ENCODE measurements around the gene ZNF746.

The ZNF746 gene

DNA sequence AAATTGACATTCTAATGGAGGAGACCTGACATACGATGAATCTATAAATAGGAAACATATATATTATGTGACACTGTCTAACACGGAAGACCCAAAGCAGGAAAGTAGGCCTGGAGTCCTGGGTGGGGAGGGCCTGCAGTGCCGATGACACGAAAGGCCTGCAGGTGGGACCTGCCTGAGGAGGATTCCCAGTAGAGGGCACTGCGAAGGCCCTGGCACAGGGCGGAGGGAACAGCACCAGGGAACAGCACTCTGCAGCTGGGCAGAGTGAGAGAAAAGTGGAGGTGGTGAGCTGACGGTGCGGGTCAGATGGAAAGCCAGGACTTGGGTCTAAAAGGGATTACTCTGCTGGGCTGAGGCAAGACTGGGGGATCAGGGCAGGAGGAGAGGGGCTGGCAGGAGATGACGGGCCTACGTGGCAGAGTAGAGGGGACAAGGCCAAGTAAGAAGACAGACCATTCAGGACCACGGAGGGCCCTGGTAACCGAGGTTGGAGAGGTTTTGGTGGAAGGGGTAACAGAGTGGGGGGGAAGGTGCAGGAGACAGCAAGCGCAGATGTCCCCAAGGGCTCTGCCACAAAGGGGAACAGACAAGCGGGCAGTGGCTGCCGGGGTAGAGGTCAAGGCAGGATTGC, 8.1 kb downstream of the ZNF746 start:
- peak in 1 of 2 experiments; percentile 18 for DNase-seq

DNA sequence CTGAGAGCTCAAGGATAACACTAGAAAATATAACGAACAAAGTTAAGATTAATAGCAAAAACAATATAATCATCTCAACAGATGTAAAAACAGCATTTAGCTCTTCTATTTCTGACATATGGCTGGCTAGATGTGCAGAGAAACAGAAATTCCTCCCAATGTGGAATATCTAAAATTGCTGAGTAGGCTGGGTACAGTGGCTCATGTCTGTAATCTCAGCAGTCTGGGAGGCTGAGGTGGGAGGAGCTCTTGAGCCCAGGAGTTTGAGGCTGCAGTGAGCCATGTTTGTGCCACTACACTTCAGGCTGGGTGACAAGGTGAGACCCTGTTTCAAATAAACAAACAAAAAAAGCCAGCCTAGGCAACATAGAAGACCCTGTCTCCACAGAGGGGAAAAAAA, 18.0 kb downstream of the ZNF746 start:
- DNase-seq, result no peak

DNA sequence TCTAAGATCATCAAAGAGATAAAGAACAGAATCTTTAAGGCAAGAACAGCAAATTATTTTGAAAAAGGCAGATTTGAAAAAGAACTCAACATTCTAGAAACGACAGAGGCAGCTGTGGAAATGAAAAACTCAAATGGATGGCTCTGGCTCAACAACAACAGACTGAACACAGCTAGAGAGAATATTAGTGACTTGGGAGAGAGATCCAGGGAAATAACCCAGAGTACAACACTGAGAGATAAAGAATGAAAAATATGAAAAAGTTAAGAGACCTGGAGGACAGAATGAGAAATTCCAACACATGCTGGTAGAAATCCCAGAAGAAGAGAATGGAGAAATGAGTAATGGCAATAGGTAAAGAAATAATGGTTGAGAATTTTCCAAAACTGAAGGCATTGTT, 18.9 kb downstream of the ZNF746 start:
- no peak for DNase-seq

DNA sequence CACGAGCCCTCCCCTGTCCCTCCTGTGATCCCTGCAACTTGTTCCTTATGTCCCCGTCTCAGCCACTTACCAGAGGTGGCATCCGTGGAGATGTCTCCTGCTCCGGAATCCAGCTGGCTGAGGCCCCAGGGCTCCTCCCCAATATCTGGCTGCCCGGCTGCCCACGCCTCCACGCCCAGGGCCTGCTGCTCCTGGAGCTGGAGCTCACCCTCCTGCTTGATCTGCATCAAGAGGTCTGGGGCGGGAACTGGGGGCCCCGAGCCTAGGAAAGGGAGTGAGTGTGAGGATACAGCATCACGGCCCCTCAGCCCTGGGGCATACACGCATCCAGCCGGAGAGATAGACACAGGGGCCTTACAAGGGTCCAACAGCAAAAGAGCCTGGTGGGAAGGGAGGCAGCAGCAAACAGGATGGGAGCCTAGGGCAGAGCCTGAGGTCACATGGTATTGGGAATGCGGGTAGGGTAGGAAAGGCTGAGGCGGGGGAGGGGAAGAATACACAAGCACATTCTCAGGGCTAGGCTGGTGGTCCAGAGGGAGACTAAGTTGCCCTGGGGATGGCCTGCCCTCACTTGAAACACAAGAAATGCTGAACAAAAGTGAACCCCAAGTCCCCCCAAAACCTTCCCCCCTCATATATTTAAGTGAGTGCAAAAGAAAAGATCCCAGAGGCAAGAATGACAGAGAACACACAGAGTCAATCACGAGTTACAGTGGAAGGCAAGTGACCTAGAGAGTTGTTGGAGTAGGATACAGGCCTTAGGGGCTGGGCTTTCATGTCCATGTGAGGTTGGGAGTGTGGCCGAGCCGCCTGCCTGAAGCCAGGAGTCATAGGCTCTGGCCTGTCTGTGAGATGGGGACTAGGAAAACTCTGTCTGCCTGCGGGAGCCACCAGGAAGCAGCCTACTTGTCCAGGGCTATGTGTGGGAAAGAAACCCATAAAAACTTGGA, 19.8 kb downstream of the ZNF746 start:
- no peak for DNase-seq

DNA sequence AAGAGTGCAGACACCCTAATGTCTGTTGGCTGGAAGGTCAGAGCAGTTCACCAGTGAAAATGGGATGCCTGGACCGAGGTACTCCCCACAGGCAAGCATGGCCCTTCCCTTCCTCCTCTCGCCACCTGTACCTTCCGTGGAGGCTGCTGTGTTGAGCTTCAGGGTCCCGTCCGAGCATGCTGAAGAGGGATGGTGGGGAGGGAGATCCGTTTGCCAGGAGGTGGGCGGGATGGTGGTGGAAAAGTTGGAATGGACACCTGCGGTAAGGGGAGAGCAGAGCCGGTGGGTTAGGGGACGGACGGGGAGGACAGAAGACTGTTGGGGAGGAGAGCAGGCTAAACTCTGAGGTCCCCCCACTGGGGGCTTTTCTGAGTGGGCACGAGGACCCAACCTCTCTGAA, 20.8 kb downstream of the ZNF746 start:
- no peak for DNase-seq

DNA sequence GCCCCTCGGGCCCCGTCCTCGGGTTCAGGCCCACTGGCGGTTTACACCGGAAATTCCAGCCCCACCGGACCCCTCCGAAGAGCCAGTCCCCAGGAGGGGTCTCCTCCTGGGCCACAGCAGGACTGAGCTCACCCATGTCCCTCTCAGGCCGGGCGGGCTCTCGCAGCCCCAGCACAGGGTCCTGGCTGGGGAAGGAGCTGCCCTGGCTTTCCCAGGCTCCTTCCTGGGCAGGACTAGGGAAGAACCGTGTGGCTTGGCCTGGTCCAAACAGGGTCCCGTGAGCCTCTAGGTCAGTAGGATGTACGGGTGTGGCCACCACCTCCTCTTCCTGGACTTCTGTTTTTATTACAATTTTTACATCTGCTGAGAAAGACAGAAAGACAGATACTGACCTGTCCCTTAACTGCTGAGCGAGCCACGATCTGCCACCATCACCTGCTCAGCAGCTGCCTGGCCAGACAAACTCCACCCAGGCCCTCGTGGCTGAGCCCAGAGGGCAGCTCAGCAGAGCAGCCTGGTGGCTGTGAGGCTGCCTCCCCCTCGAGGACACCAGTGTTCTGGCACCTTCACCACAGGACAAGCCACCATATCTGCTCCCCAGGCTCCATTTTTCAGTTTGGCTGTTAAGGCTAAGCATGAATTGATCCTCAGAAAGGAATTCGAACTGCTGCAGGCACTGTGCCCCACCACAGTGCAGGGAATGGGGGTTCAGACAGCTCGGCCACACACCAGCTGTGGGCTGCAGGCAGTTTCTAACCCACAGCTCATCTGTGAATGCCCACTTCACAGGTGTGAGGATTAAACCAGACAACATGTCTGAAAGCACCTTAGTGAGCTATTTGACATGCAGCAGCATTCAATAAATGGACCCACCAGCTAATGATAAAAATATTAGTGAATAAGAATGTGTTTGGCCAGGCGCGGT, 22.2 kb downstream of the ZNF746 start:
- DNase-seq, result no peak

DNA sequence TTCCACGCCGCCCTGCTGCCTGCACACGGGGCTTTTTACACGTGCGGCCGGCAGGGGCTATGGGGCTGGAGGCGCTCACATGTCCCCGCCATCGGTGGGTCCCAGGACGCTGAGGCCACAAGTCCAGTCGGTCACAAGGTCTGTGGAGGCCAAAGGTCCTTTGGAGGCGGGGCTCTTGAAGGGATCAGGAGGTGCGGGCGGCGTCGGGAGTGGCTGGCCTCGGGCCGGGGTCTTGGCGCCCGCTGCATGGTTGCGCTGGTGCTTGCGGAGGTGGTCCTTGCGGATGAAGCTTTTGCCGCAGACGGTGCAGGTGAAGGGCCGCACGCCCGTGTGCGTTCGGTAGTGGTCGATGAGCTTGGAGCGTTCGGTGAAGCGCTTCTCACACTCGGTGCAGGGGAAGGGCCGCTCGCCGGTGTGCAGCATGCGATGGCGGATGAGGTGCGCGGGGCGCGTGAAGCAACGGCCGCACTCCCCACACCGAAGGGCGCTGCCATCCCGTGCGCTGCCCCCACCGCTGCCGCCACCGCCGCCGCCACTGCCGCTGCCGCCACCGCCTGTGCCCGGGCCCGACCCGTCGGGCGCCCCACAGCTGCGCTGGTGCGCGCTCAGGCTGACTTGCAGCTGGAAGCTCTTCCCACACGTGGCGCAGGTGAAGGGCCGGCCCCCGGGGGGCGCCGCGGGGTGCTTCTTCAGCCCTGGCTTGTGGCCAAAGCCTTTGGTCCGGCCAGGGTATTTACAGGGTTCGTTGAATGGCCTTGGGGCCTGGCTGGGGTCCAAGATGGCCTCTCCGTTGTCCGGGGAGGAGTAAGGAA, 23.1 kb downstream of the ZNF746 start:
- no peak for DNase-seq

DNA sequence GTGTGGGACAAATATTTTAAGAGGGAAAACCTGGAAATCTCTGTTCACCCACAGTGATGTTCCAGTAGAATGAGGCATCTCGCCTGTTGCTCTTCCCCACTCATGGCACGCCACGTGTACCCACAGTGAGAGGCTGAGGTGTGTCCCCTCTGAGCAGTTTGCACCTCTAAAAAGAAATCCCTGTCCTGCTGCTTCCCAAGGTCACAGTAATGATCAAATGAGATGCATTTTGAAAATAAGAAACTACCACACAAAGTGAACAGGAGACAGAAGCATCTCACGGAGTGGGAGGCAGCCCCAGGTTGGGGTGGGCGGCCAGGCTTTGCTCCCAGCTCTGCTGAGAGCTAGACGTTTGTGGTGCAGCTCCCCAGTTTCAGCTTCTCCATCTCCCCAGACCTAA, 24.4 kb downstream of the ZNF746 start:
- DNase-seq, result no peak

DNA sequence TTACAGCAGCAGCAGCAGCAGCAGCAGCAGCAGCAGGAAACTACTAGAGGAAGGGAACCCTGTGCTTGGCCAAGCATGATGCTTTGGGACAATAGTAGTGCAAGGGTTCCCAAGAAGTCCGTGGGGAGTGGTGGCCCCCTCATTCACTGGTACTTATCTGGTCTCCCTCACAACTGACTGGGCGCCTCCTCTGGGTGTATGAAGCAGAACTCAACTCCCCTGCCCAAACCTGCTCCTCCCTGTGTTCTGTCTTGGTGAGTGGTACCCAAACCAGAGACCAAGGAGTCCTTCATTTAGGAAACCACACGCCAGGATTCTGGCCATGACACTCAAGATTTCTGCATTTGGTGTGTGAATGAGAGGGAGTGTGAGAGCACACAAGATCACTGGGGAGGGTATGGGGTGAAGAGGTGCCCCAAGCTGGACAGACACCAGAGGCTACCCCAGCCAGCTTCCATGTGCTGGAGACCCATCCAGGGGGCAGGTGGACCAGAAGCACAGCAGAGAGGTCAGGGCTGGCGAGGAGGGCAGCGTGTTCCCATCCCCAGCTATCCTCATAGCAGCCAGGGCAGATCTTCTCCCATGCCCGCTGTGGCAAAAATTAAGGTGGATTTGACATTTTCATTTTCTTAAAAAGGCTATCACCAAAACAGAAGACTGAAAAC, 26.2 kb downstream of the ZNF746 start:
- DNase-seq, result no peak

DNA sequence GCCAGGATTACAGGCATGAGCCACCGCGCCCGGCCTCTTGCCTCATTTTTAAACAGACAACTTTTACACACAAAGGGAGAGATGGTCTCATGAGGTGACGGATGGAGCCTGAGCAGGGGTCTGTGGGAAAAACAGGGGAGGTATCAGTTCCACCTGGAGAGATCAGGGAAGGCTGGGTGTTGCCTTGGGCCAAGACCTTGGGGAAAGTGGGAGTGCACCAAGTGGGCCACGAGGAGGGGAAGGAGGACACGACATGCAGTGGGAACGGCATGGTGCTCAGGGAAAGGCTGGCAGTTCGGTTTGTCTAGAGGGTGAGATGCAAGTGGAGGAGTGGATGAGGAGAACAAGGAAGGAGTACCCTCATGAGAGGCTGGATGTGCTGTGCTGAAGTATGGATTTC, 27.8 kb downstream of the ZNF746 start:
- no peak for DNase-seq

DNA sequence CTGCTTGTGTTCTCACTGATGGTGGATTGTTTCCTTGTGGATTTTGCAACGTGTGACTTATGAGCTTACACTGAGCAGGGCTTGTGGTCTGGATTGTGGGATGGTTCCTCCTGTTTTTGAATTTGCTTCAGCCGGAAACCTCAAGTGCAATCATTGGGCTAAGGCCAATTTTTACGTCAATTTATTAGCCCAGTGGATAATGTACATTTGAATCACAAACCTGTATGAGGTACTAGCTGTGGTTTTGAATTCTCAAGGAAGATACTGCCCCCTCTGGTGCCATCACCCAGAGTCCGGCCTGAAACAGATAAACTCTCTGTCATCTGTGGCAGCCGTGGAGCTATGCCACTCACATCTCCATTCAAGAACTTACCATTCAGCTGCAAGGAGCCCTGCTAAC, 29.4 kb downstream of the ZNF746 start:
- DNase-seq, result no peak

DNA sequence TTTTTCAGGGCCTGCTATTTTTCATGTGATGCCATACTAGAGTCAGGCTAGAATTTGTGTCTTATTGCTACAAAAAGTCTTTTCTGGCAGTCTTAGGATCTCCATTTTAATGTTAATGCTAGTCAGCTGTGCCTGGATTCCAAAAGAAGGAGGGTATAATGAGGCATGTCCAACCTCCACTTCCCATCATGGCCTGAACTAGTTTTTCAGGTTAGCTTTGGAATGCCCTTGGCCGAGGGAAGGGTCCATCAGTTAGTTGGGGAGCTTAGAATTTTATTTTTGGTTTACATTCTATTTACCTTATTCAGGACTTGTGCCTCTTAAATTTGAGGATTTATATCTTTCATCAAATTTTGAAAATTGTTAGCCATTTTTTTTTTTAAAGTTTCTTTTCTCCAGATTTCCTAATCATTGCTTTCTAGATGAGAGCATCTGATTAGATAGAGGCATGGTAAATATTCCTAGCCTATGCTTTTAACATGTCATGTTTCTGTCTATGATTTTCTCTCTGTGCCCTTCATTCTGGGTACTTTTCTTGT, 30.2 kb downstream of the ZNF746 start:
- DNase-seq, result no peak

DNA sequence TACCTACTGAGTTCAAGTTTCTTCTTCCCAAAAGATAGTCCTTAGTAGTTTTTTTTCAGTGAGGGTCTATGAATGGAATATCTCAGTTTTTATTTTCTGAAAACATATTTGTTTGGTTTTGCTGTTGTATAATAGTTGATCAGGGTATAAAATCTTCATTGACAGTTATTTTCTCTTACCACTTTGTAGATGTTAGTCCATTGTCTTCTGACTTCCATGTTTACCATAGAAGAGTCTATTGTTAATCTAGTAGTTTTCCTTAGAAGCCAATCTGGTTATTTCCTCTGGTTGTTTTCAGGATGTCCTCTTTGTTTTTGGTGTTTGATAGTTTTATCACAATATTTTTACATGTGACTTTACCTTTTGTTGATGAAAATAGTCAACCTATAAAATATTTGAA, 31.2 kb downstream of the ZNF746 start:
- DNase-seq, result no peak

DNA sequence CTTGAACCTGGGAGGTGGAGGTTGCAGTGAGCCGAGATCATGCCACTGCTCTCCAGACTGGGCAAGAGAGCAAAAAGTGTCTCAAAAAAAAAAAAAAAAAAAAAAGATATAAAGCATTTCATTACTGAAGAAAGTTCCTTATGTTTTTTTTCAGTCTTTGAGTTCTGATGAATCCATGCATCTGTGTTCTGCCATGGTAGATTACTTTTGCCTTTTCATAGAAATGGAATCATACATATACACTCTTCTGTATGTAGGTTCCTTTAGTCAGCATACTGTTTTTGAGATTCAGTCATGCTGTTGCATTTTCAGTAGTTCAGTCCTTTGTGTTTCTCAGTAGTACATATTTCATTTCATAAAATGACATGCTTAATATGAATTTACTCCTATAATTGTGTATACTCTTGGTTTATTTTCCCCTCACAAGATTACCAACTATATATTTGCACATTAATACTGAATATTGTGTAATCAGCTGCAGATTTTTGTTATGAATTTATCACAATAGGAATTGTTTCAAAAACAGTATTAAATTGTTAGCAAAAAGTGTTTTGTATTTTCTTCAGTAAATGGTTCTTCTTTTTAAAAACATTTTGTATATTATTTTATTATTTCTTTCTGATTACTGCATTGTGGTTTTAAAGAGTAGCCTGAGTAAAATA, 34.0 kb downstream of the ZNF746 start:
- no peak for DNase-seq

DNA sequence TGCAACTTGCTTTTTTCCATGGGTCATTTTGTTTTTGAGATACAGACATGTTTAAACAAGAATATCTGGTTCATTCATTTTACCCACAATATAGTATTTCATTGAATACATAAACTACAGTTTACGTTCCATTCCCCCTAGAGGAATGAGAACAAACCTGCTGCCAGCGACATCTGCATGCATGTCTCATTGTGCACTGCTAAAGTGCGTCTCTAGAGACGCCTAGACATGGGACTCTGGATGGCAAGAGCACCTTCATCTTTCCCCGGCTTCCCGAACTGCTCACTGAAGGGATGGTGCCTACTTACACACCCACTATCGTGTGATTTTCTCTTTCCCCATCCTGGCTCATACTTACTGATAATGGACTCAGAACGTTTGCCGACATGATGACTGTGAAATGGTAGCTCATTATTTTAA, 35.5 kb downstream of the ZNF746 start:
- DNase-seq, result no peak

DNA sequence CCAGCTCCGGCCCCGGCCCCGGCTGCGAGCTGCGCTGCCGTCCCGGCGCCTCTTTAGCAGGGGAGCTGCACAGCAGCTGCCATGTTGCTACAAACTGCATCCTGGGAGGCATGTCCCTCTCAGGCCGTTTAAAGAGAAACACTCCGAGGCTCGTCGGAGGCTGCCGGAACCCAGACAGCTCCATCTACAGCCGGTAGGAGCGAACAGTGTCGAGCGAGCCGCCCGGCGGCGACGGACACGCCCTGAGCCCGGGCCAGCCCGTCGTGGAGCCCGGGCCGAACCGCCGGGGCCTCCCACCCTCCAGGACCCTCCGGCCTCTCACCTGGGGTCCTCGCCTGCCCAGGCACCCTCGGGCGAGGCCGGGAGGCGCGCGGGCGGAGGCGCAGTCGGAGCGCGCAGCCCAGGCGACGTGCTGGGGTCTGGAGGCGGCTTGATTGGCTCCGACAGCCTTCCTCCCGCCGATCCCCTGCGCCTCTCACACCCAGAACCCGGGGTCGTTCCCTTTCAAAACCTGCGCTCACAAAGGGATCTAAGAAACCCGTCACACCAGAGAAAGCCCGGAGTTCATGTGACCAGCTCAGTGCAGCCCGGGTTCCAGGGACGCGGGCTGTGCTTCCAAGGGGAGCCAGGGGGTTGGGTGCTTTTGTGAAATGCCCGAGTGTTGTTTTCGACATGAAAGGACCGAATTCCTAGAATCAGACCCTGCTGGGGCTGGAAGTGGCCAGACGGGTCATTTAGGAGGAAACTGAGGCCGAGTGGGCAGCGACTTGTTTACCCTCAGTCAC, 36.9 kb downstream of the ZNF746 start, which contains the start of gene ZNF777:
Gene ZNF777 (minus strand): TSS at position 570 of the 785 bp plus-strand sequence. CDS start 5,040 bp downstream, outside the sequence.
- peak in 1 of 2 experiments; percentile 8 for DNase-seq

DNA sequence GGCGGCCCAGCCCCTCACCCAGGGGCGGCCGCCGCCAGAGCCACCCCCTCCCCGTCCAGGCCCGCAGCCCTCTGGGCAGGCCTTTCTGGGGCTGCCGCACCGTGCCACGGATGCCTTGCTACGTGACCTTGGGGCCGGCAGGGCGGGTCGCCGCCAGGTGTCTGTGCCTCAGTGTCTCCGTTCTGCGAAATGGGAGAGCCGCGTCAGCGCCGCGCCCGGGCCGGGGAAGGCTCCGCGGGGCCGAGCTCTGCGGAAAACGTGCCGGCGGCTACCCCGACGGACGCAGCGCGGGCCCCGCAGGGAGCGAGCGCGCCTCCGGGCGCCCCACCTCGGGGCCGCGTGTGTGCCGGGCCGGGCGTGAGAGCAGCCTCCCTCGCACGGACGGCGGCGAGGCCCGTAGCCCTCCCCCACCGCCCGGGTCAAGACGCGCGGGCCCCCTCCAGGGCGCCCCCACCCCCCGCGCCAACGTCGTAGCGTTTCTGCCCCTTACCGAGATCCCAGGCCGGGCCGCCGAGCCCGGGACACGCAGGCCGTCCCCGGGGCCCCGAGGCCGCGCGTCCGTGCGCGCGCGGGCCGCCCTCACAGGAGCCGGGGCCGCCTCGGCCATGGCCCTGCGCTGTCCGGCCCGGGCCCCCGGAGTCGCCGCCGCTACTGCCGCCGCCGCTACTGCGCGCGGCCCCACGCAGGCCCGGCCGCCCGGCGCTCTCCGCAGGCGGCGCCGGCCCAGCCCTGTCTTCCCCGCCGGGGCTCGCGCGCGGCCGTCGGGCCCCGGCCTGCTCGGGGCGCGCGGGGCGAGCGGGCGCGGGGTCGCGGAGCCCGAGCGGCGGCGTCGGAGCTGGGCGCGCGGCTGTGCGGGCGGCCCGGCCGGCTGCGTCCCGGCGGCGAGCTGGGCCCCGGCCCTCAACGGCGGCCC, 37.8 kb downstream of the ZNF746 start:
- DNase-seq, result no peak

DNA sequence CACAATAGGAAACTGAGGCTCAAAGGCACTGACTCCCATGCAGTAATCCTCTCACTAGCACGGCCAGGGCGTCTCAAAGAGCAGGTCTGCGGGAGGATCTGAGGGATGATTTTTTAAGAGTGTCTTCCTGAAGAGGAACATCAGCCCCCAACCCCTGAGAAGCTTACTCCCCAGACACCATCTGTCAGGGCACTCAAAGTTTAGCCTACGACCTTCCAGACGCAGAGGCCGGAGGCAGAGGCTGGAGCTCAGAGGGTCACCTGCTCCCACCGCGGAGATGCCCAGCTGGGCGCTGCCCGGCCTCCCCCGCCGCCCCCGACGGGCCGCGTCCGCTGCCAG, 38.4 kb downstream of the ZNF746 start:
- no peak for DNase-seq

DNA sequence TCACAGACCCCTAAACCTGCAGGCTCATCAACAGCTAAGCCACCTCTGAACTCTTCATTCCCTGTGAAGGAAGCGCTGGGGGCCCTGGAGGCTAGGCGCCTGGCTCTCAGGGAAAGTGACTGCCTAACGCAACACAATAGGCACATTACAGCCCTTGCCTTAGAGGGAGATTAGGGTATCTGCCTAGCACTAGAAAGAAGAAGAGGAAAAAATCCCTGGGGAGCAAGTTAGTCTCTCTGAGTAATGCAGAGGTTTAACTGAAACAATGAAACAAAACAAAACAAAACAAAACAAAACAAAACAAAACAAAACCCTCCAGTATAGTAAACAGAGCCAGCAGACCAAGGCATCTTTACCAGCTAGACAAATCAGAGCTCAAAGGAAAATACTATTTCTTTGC, 39.4 kb downstream of the ZNF746 start:
- no peak for DNase-seq

All from cerebellar nuclear complex (tissue), 1 donor.